ENCODE measurements around the gene OPCML.

DNA sequence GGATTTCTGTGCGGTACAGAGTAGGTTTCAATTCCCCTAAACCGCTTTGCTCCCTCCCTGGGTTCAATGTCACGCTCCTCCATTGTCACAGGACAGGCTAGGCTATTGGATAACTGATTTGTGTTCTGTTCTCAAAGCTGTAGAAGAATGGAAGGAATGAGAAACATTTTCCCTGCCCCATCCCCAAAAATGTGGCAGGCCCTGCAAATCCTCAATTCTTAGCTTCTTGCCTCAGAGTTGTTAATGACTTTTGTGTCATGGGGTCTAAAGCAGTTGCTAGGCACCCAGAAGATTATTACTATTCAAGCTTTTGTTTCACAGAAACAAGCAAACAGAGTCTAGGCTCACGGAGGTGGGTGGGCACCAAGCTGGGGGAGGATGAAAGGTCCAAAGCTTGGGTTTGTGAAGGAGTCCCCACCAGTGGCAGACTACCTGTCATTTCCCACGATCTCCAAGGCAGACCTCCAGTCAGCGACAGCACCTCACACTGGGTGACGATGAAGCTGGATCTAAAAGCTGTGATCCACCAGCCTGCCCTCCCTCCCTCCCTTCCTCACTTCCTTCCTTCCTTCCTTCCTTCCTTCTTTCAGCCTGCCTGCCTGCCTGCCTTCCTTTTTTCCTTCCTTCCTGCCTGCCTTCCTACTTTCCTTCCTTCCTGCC is 1080.2 kb downstream of the OPCML start:
- no peak for TF ChIP-seq CTCF (conservative IDR thresholded peaks at IDR 0.05; ENCODE audit: low read depth in 2 of 2)
- TF ChIP-seq POLR2AphosphoS5 (IDR thresholded peaks at IDR 0.05; ENCODE audit: low read depth) = no peak
- no peak for TF ChIP-seq ZNF114 (CRISPR knock-in tag; IDR thresholded peaks at IDR 0.05)
- no peak for TF ChIP-seq CREB1 (CRISPR knock-in tag; IDR thresholded peaks at IDR 0.05; ENCODE audit: low read depth)
- TF ChIP-seq, protein P1, sequence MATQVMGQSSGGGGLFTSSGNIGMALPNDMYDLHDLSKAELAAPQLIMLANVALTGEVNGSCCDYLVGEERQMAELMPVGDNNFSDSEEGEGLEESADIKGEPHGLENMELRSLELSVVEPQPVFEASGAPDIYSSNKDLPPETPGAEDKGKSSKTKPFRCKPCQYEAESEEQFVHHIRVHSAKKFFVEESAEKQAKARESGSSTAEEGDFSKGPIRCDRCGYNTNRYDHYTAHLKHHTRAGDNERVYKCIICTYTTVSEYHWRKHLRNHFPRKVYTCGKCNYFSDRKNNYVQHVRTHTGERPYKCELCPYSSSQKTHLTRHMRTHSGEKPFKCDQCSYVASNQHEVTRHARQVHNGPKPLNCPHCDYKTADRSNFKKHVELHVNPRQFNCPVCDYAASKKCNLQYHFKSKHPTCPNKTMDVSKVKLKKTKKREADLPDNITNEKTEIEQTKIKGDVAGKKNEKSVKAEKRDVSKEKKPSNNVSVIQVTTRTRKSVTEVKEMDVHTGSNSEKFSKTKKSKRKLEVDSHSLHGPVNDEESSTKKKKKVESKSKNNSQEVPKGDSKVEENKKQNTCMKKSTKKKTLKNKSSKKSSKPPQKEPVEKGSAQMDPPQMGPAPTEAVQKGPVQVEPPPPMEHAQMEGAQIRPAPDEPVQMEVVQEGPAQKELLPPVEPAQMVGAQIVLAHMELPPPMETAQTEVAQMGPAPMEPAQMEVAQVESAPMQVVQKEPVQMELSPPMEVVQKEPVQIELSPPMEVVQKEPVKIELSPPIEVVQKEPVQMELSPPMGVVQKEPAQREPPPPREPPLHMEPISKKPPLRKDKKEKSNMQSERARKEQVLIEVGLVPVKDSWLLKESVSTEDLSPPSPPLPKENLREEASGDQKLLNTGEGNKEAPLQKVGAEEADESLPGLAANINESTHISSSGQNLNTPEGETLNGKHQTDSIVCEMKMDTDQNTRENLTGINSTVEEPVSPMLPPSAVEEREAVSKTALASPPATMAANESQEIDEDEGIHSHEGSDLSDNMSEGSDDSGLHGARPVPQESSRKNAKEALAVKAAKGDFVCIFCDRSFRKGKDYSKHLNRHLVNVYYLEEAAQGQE (IDR thresholded peaks at IDR 0.05; ENCODE audit: unreplicated experiment) = no peak

Data from GM23338 (cell line).